SK-N-SH treated with all-trans-retinoic acid at 6 μM for 48 hours (cell line): ENCODE measurements around the gene ACIN1.

Source experiments
- BACH2 ChIP-seq: fragments of 250-450 bp; sonication (Bioruptor Pico); IDR thresholded peaks from 2 replicates; pipeline ENCODE4 v1.9.0; 2021; ENCODE audit warnings: mild to moderate bottlenecking, borderline replicate concordance
- RARB ChIP-seq: fragments of 250-450 bp; sonication (Bioruptor Pico); IDR thresholded peaks from 2 replicates; pipeline ENCODE4 v1.8.0; 2021; ENCODE audit warnings: mild to moderate bottlenecking, moderate library complexity
- ZFP30 ChIP-seq: fragments of 450-650 bp; formaldehyde crosslinking; IDR thresholded peaks from 2 replicates; pipeline ENCODE4 v1.5.0; 2022; ENCODE audit warnings: mild to moderate bottlenecking, moderate library complexity
- TF ChIP-seq, protein P1 (sequence below): fragments of 250-450 bp; sonication (Bioruptor Pico); IDR thresholded peaks from 2 replicates; pipeline ENCODE4 v1.8.0; 2020; ENCODE audit warnings: mild to moderate bottlenecking, moderate library complexity, borderline replicate concordance

DNA sequence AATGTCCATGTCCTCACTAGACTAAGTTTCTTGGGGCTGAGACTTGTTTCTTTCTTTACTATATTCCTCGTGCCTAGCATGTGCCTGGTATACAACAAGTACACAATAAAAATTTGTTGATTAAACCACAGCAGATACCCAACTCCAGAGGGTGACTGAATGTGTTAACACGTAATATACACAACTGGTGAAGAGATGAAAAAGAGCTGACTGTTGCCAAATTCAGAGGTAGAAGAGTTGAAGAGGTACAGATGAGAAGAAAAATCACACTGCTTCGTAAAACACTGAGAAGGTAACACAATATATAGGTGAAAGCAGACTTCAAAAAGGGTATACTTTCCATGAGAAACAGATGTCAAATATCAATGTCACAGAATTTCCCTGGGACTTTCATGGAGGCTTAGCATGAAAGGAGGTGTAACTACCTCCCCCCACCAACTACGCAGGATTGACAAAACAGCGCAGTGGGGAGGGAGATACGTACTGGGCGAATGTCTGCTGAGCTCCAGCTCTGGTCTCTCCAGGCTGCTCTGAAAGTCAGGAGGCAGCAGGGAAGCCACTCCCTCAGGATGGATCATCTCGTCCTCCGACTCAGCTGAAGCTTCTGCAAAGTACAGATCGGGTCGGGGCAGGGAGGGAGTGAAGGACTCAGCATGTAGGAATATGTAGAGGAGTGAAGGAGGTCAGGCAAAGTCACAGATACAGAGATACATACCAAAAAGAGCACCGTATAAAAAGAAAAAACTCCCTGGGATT, 5.3 kb downstream of the ACIN1 start:
- TF ChIP-seq, protein P1, sequence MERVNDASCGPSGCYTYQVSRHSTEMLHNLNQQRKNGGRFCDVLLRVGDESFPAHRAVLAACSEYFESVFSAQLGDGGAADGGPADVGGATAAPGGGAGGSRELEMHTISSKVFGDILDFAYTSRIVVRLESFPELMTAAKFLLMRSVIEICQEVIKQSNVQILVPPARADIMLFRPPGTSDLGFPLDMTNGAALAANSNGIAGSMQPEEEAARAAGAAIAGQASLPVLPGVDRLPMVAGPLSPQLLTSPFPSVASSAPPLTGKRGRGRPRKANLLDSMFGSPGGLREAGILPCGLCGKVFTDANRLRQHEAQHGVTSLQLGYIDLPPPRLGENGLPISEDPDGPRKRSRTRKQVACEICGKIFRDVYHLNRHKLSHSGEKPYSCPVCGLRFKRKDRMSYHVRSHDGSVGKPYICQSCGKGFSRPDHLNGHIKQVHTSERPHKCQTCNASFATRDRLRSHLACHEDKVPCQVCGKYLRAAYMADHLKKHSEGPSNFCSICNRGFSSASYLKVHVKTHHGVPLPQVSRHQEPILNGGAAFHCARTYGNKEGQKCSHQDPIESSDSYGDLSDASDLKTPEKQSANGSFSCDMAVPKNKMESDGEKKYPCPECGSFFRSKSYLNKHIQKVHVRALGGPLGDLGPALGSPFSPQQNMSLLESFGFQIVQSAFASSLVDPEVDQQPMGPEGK, result no peak
- TF ChIP-seq ZFP30 (CRISPR knock-in tag), result no peak
- TF ChIP-seq RARB (CRISPR knock-in tag), result no peak
- no peak for TF ChIP-seq BACH2 (CRISPR knock-in tag)
